ENCODE data around the gene SCN1B.

- TF ChIP-seq SP1 (IDR thresholded peaks at IDR 0.05) (no peak), ARNT (IDR thresholded peaks at IDR 0.05) (no peak), SUZ12 (IDR thresholded peaks at IDR 0.05) (no peak), FOXK2 (IDR thresholded peaks at IDR 0.05) (no peak), FOXM1 (IDR thresholded peaks at IDR 0.05; ENCODE audit: borderline replicate concordance) (no peak), FOXA1 (IDR thresholded peaks at IDR 0.05) (no peak), ELF4 (IDR thresholded peaks at IDR 0.05) (no peak), L3MBTL2 (conservative IDR thresholded peaks at IDR 0.05) (no peak), TARDBP (IDR thresholded peaks at IDR 0.05) (no peak), BHLHE40 (IDR thresholded peaks at IDR 0.05; ENCODE audit: borderline replicate concordance) (no peak)
These were observed 44.8 kb upstream of the SCN1B start for GRCh38 chr19:34985249-34986022.

All from HEK293T (cell line).